Measurements from ENCODE around the gene FAHD2A.
"Not testable (repeated sequence)": the region's sequence is repeated elsewhere in the genome, so short reads cannot be mapped to it uniquely, and the experiment has no call there.

Gene FAHD2A

GRCh38 chr2:95376311-95377215, 25.9 kb upstream of the FAHD2A start:
- DNase-seq (ENCODE audit: low read depth), result no peak

- no peak for DNase-seq (ENCODE audit: low read depth)
Measured at GRCh38 chr2:95377216-95378123, 25.0 kb upstream of the FAHD2A start.

- DNase-seq (ENCODE audit: low read depth), result not testable (repeated sequence)
Measured at GRCh38 chr2:95378281-95378680, 24.2 kb upstream of the FAHD2A start.

GRCh38 chr2:95379371-95379831, 23.1 kb upstream of the FAHD2A start:
- no peak for DNase-seq (ENCODE audit: low read depth)

- DNase-seq (ENCODE audit: low read depth), result no peak
Measured at GRCh38 chr2:95380280-95380679, 22.2 kb upstream of the FAHD2A start.

- no peak for DNase-seq (ENCODE audit: low read depth)
Measured at GRCh38 chr2:95380731-95381130, 21.8 kb upstream of the FAHD2A start.

- no peak for DNase-seq (ENCODE audit: low read depth)
Measured at GRCh38 chr2:95381212-95382191, 21.0 kb upstream of the FAHD2A start.

GRCh38 chr2:95382192-95382591, 20.3 kb upstream of the FAHD2A start:
- no peak for DNase-seq (ENCODE audit: low read depth)

GRCh38 chr2:95382686-95383634, 19.5 kb upstream of the FAHD2A start:
- no peak for DNase-seq (ENCODE audit: low read depth)

GRCh38 chr2:95383635-95384027, 18.9 kb upstream of the FAHD2A start:
- DNase-seq (ENCODE audit: low read depth), result no peak

GRCh38 chr2:95384854-95385569, 17.5 kb upstream of the FAHD2A start:
- no peak for DNase-seq (ENCODE audit: low read depth)

GRCh38 chr2:95385570-95385984, 16.9 kb upstream of the FAHD2A start:
- no peak for DNase-seq (ENCODE audit: low read depth)

GRCh38 chr2:95386031-95386430, 16.5 kb upstream of the FAHD2A start:
- DNase-seq (ENCODE audit: low read depth), result no peak

- DNase-seq (ENCODE audit: low read depth), result no peak
Measured at GRCh38 chr2:95387358-95387757, 15.2 kb upstream of the FAHD2A start.

- DNase-seq (ENCODE audit: low read depth), result no peak
Measured at GRCh38 chr2:95388091-95388692, 14.3 kb upstream of the FAHD2A start.

GRCh38 chr2:95388856-95389244, 13.7 kb upstream of the FAHD2A start:
- no peak for DNase-seq (ENCODE audit: low read depth)

- peak; percentile 15 for DNase-seq (ENCODE audit: low read depth)
Measured at GRCh38 chr2:95389245-95390119, 13.0 kb upstream of the FAHD2A start.

GRCh38 chr2:95390272-95390880, 12.1 kb upstream of the FAHD2A start:
- no peak for DNase-seq (ENCODE audit: low read depth)
